GM12801 (cell line): ENCODE data around the gene WDR83.

Source experiments
- TF ChIP-seq, protein P1 (sequence below): IDR thresholded peaks from one replicate; pipeline ENCODE4 v1.5.1; 2011; ENCODE audit warnings: control low read depth; ENCODE audit not compliant: insufficient read length; ENCODE audit errors: extremely low read depth

The WDR83 gene

DNA sequence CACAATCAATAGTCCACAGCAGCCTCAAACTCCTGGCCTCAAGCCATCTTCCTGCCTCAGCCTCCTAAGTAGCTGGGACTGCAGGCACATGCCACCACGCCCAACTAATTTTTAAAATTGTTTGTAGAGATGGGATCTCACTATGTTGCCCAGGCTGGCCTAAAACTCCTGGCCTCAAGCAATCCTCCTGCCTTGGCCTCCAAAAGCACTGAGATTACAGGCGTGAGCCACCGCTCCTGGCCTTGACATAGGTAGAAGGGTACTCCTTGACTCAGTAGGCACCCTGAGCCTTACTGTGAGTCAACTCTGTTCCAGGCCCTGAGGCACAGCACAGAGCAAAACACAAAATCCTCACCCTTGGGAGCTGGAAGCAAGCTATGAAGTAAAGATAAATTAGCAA lies 49.3 kb downstream of the WDR83 start:
- TF ChIP-seq, protein P1, sequence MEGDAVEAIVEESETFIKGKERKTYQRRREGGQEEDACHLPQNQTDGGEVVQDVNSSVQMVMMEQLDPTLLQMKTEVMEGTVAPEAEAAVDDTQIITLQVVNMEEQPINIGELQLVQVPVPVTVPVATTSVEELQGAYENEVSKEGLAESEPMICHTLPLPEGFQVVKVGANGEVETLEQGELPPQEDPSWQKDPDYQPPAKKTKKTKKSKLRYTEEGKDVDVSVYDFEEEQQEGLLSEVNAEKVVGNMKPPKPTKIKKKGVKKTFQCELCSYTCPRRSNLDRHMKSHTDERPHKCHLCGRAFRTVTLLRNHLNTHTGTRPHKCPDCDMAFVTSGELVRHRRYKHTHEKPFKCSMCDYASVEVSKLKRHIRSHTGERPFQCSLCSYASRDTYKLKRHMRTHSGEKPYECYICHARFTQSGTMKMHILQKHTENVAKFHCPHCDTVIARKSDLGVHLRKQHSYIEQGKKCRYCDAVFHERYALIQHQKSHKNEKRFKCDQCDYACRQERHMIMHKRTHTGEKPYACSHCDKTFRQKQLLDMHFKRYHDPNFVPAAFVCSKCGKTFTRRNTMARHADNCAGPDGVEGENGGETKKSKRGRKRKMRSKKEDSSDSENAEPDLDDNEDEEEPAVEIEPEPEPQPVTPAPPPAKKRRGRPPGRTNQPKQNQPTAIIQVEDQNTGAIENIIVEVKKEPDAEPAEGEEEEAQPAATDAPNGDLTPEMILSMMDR = no peak

DNA sequence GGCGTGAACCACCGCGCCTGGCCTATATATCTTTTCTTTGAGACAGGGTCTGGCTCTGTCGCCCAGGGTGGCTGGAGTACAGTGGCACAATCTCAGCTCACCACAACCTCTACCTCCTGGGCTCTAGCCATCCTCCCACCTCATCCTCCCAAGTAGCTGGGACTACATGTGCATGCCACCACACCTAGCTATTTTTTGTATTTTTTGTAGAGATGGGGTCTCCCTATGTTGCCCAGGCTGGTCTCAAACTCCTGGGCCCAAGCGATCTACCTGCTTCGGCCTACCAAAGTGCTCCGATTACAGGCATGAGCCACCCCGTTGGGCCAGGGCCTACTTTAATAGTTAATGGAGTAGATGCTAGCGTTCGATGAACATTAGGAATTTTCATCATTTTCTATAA lies 53.7 kb downstream of the WDR83 start:
- TF ChIP-seq, protein P1 = no peak

DNA sequence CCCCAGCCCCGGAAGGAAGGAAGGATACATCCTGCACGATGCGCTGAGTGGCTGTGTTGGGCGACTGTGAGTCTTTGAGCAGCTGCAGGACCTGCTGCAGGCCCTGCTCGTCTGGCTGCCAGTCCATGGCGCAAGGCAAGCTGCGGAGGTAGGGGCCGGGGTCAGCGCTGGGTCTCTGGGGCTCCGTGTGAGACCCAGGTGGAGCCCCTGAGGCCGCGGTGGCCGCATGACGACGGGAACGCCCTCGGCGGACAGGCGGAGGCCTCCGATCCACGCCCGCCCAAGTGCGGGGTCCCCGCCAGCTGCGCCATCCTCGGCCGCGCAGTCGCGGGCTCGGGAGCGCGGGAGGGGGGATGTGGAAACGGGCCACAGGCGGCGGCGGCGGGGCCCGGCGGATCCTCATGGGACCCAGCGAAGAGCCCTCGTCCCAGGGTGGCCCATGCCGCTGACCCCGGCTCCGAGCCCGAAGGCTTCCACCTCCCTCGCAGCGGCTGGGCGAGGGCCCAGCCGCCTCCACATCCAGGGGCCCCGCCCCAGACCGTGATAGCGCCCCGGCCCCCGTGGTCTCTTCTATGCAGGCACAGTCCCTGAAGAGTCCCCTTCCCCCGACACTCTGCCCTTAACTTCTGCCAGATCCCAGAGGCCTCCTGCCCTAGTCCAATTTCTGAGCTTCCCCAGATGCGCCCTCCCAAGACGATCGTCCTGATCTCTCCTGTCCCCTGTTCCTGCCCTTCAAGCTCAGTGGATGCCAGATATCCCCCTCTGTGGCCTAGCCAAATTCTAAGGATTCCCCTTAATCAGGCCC lies 54.4 kb downstream of the WDR83 start:
- TF ChIP-seq, protein P1 = no peak

DNA sequence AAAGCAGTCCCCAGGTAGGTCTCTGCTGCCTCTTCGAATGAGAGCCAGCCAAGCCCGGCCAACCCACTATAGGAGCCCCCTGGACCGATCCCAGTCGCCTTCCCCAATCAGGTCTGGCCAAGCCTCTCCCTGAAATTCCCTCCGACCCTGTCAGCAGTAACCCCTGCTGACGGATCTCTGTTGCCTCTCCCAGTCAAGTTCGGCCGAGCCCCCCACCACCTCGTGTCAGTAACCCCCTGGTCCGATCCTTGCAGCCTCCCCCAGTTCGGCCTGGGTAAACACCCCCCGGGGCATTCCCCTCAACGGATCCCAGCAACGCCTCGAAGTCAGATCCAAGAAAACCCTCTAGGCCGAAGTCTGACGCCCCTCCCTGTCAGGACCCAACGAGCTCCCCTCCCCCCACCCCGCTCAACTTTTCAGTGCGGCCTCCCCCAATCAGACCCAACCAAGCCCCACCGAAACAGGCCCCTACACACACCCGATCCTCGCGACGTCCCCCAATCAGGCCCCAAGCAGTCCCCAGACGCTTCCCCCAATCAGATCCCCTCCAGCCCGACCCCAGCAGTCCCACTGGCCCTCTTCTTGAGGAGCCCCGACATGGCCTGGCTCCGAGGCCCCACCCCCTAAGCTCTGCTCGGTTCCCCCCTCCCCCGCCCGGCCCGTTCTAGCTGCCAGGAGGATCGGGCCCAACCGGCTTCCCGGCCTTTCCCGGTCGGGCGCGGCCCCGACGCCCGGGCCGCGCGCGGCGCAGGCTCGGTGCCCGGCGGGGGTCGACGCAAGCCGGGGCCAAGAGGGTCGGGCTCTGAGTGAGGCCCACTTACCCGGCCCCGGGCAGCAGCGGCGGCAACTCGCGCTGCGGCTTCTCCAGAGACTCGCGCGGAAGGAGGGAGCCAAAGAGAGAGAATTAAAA lies 55.3 kb downstream of the WDR83 start:
- TF ChIP-seq, protein P1 = no peak

DNA sequence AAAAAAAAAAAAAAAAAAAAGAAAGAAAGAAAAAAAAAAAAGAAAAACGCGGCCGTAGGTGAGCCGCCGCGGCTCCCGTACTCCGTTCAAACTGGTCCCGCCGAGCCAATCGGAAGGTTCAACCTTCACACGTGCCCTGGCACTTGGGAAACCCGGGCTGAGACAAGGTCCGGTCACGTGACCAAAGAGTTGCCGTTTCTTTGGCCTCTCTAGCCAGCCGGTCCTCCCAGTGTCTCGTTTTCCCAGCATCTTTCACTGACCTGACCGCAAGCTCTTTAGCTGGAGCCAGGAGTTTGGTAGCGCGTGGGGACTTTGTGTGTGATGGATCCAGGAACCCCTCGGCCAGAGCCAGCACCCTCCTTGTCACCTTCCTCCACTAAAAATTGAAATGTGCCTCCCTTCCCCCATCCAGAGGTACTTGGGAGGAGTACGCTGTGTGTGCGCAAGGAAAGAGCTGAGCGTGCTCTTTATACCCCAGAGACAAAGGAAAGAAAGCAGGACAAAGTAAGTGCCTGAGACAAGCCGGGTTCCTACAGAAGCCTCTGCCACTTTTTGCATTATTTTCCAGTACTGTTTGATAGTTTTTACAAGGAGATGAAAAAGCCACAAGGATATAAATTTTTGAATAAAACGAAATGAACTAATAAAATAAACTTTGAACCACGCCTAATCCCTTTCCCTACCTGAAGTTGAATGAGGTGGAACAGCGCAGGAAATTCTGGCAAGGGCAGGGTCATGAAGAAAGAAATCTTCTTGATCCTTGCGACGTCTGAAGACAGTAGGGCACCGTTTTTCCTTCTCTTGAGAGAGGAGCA lies 56.2 kb downstream of the WDR83 start:
- TF ChIP-seq, protein P1 = no peak

DNA sequence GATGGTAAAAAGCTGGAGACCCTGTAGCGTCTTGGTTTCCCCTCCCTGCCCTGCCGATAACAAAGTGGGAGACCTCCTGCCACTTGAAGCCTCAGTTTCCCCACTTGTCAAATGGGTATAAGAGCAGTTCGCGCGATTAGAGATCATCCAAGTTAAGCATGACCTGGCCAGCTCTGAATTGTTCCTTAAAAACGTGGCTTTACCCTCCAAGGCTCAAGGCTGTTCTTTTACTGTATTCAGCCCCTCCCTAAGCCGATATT lies 56.7 kb downstream of the WDR83 start:
- TF ChIP-seq, protein P1 = no peak

DNA sequence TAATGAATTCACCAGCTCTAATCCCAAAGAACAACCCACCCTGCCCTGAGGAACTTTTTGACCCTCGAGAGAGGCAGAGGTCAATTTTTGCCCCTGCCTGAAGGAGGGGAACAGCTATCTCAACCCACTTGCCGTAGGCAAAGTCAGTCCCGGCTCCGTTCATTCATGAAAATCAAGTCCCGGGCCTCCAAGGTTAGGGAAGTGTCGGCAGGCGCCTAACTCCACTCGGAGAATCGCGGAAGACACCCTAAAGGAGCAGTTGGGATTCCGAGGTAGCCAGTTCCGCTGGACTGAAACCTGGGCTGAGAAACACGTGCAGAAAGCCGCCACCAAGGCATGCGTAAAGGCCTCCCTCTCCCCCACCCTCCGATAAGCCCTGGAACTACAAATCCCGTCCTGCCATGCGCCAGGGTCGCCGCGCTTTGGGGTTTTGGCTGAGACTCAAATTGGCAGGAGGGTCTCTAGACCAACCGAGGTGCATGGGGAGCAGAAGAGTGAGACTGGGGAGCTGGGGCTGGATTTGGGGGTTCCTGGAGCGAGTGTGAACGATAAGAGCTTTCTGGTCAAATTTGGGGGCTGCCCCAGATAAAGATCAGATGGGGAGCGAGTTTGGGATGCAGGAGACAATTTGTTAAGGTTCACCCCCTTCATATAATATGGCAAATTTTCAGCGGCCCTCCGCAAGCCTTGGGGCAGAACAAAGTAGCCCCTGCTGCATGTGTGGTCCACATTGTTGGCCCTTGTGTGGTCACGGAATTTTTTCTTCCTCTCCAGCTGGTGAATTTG lies 57.2 kb downstream of the WDR83 start, which contains the start of gene TNPO2:
Gene TNPO2, minus strand, starts transcription at position 292 of the 786 bp plus-strand sequence. CDS start 2,955 bp downstream, outside the sequence.
- TF ChIP-seq, protein P1 = no peak
